ENCODE measurements around the gene CMTM1. TPM values are rescaled to one million over a fixed set of nuclear protein-coding genes. Genes with fewer than 3 reads are reported as not detected.
A peak's percentile ranks its signal among the peaks of the same experiment; 100 is the strongest.

CMTM1 gene
- total RNA-seq, 1 donor from 2014 or later, result 8.1 TPM

DNA sequence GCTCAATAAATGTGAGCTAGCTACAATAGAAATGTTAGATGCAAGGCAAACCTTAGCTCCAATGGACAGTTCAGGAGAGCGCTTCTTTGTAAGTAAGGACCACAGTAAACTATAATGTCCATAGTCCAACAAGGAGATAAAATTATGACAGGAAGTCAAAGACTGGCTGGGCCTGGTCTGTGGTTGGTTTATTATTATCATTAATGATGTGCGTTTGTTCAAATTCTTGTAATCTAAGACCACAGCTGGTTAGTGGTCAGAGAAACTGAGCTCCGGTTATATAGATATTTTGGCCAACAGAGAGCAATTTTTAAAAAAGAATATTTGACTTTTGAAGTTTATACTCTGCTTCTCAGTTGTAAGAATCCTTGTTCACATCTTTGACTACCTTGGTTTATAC, 8.3 kb downstream of the CMTM1 start:
- peaks cover 20% of the 10 kb centered on the region for H3K27me3 ChIP-seq (ENCODE audit: low read depth)
- TF ChIP-seq, protein P1, sequence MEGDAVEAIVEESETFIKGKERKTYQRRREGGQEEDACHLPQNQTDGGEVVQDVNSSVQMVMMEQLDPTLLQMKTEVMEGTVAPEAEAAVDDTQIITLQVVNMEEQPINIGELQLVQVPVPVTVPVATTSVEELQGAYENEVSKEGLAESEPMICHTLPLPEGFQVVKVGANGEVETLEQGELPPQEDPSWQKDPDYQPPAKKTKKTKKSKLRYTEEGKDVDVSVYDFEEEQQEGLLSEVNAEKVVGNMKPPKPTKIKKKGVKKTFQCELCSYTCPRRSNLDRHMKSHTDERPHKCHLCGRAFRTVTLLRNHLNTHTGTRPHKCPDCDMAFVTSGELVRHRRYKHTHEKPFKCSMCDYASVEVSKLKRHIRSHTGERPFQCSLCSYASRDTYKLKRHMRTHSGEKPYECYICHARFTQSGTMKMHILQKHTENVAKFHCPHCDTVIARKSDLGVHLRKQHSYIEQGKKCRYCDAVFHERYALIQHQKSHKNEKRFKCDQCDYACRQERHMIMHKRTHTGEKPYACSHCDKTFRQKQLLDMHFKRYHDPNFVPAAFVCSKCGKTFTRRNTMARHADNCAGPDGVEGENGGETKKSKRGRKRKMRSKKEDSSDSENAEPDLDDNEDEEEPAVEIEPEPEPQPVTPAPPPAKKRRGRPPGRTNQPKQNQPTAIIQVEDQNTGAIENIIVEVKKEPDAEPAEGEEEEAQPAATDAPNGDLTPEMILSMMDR (IDR thresholded peaks at IDR 0.05), result no peak
- ATAC-seq (no peak), DNase-seq (no peak)
- no peaks in the 10 kb centered on the region for H3K9me3 ChIP-seq
- peaks cover 15% of the 10 kb centered on the region for H3K4me1 ChIP-seq
- intact Hi-C loops (cut with DNase I), result no loop called here
- no peak overlapping the region for H3K27ac ChIP-seq
- H3K36me3 ChIP-seq, result no peaks in the 10 kb centered on the region
- no peak overlapping the region for H3K4me3 ChIP-seq

- no peak overlapping the region for H3K27ac ChIP-seq
- H3K4me1 ChIP-seq, result peaks cover 15% of the 10 kb centered on the region
- peaks cover 22% of the 10 kb centered on the region for H3K27me3 ChIP-seq (ENCODE audit: low read depth)
- no peak overlapping the region for H3K4me3 ChIP-seq
- no peak for ATAC-seq
- intact Hi-C loops (cut with DNase I), result no loop called here
- no peaks in the 10 kb centered on the region for H3K9me3 ChIP-seq
- TF ChIP-seq, protein P1 (IDR thresholded peaks at IDR 0.05), result no peak
- no peak for DNase-seq
- no peaks in the 10 kb centered on the region for H3K36me3 ChIP-seq
These were observed 8.8 kb downstream of the CMTM1 start for GRCh38 chr16:66575060-66575459.

GRCh38 chr16:66576296-66576695, 10.1 kb downstream of the CMTM1 start:
- no peak for ATAC-seq

GRCh38 chr16:66578651-66579531, 12.7 kb downstream of the CMTM1 start, which contains the start of gene CMTM2:
Gene CMTM2, plus strand, starts transcription at chr16:66579463. Its CDS starts 145 bp downstream, at chr16:66579608.
- peaks cover 15% of the 10 kb centered on the region for H3K4me1 ChIP-seq
- intact Hi-C loops (cut with DNase I), result no loop called here
- no peak for DNase-seq
- peak within 1 kb of the TSS; percentile 42 for H3K4me3 ChIP-seq
- H3K36me3 ChIP-seq, result no peaks in the 10 kb centered on the region
- no peaks in the 10 kb centered on the region for H3K9me3 ChIP-seq
- peak; percentile 27 to 34 for ATAC-seq
- TF ChIP-seq, protein P1 (IDR thresholded peaks at IDR 0.05), result no peak
- no peak within 1 kb of the TSS for H3K27ac ChIP-seq
- H3K27me3 ChIP-seq (ENCODE audit: low read depth), result peaks cover 22% of the 10 kb centered on the region

More at GRCh38 chr16:66576296-66576695, 10.1 kb downstream of the CMTM1 start:
- Histone ChIP-seq H3K4me1 (peaks cover 15% of the 10 kb centered on the region), H3K9me3 (no peaks in the 10 kb centered on the region), H3K27me3 (ENCODE audit: low read depth) (peaks cover 22% of the 10 kb centered on the region), H3K27ac (no peak overlapping the region), H3K36me3 (no peaks in the 10 kb centered on the region), H3K4me3 (no peak overlapping the region)
- no peak for DNase-seq
- TF ChIP-seq, protein P1 (IDR thresholded peaks at IDR 0.05), result no peak
- intact Hi-C loops (cut with DNase I), result no loop called here

GRCh38 chr16:66580605-66581209, 14.5 kb downstream of the CMTM1 start:
- TF ChIP-seq, protein P1 (IDR thresholded peaks at IDR 0.05), result no peak
- Histone ChIP-seq H3K27ac (no peak overlapping the region), H3K4me1 (peaks cover 22% of the 10 kb centered on the region), H3K36me3 (no peaks in the 10 kb centered on the region), H3K9me3 (no peaks in the 10 kb centered on the region), H3K27me3 (ENCODE audit: low read depth) (peaks cover 22% of the 10 kb centered on the region), H3K4me3 (no peak overlapping the region)
- no peak for DNase-seq
- ATAC-seq, result no peak
- intact Hi-C loops (cut with DNase I), result no loop called here

Measured in lower lobe of right lung (tissue), 2 donors.